Activated CD4-positive, alpha-beta T cell treated with anti-CD3 and anti-CD28 coated beads for 36 hours (primary cell): ENCODE data around the gene MRPL54. TPM values are rescaled to one million over a fixed set of nuclear protein-coding genes. Genes with fewer than 3 reads are reported as not detected.

Experiments
- ATAC-seq: fragments of 200-7000 bp; cut with Tn5 transposase; one replicate; pipeline ENCODE4 v1.10.0; 2021; ENCODE audit warnings: mild to moderate bottlenecking, moderate library complexity
- CTCF ChIA-PET: fragments of 350-600 bp; sonication (Branson Sonifier 250); formaldehyde crosslinking; loops from one replicate; lab custom pipeline; 2021; ENCODE audit warnings: antibody characterized with exemption; lab: Charles Lee
- POLR2A ChIA-PET: fragments of 350-600 bp; sonication (Branson Sonifier 250); formaldehyde crosslinking; loops from one replicate; lab custom pipeline; 2021; ENCODE audit warnings: antibody characterized with exemption, inconsistent platforms; lab: Charles Lee
- DNase-seq: peaks from one replicate; pipeline ENCODE4 v3.0.0-alpha.2; 2020
- H3K27ac Mint-ChIP-seq: one replicate; pipeline ENCODE4 v1.8.0; 2021; ENCODE audit warnings: mixed read lengths
- H3K27me3 Mint-ChIP-seq: one replicate; pipeline ENCODE4 v1.8.0; 2021; ENCODE audit warnings: mixed read lengths
- H3K36me3 Mint-ChIP-seq: one replicate; pipeline ENCODE4 v1.8.0; 2021; ENCODE audit warnings: low read depth, mixed read lengths
- H3K4me1 Mint-ChIP-seq: one replicate; pipeline ENCODE4 v1.8.0; 2021; ENCODE audit warnings: mixed read lengths
- H3K4me3 Mint-ChIP-seq: one replicate; pipeline ENCODE4 v1.8.0; 2021; ENCODE audit warnings: mild to moderate bottlenecking, moderate library complexity, mixed read lengths
- H3K9me3 Mint-ChIP-seq: one replicate; pipeline ENCODE4 v1.8.0; 2021; ENCODE audit warnings: low read depth, mixed read lengths
- intact Hi-C, 2 experiments: fragments of 100-400 bp; cut with DNase I in 1 of 2; cut with micrococcal nuclease in 1 of 2; formaldehyde crosslinking; loops; one replicate each; pipeline versions ENCODE4 v1.14.2 to v1.15.1; 2022 to 2024; cut with DNase I, micrococcal nuclease
- total RNA-seq, 2 experiments: library from RNA; stranded (reverse); gene quantifications; one replicate each; pipeline ENCODE4 v1.2.3, GENCODE V29; 2021

Gene MRPL54
- total RNA-seq, 2 experiments from 2014 or later = 54.8 to 63.9 TPM

DNA sequence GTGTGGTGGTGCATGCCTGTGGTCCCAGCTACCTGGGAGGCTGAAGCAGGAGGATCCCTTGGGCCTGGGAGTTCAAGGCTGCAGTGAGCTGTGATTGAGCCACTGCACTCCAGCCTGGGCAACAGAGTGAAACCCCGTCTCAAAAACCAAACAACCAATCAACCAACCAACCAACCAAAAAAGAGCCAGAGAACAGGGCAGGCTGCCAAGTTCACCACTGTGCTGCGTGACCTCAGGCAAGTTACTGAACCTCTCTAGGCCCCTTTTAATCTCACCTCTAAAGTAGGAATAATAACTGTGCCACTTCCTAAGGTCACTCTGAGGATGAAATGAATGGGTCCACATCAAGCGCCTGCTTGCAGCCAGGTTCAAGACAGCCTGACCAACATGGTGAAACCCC, 37.4 kb upstream of the MRPL54 start:
- Mint-ChIP-seq H3K9me3 (no peaks in the 10 kb centered on the region), H3K36me3 (no peaks in the 10 kb centered on the region), H3K27ac (no peak overlapping the region), H3K27me3 (peaks cover 4% of the 10 kb centered on the region), H3K4me1 (peaks cover 13% of the 10 kb centered on the region), H3K4me3 (no peak overlapping the region)
- no peak for DNase-seq
- no peak for ATAC-seq
- POLR2A ChIA-PET = no interaction called here
- CTCF ChIA-PET = interaction anchor here (0.7 kb wide), 1 partner anchor 257 kb away, joined by 4 read pairs; no protein-coding TSS in a partner anchor
- intact Hi-C loops = no loop called here

DNA sequence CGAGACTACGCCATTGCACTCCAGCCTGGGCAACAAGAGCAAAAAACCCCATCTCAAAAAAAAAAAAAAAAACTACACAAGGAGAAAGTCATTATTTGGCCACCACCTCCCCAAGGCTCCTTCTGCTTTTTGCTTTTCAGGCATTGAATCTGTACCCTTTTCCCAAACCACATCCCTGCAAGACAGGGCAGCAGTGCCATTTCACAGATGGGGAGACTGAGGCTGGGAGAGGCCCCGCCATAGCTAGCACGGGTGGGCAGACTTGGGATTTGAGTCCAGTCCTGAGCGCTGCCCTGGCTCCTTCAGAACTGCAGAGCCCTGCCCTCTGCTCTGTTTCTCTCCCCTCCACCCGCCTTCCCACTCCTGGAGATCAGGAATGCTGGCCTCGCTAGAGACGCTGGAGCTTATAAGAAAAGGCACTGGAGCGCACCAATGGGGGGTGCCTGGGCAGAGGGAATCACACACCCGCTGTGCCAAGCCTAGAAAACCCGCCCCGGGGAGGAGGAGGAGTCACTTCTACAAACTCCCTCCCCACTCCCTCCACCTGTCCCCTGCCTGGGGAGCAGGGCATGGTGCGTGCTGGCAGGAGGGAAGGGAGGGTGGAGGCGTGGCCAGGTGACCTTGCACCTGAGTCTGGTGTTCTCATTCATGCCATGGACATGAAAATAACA, 36.7 kb upstream of the MRPL54 start:
- POLR2A ChIA-PET = no interaction called here

DNA sequence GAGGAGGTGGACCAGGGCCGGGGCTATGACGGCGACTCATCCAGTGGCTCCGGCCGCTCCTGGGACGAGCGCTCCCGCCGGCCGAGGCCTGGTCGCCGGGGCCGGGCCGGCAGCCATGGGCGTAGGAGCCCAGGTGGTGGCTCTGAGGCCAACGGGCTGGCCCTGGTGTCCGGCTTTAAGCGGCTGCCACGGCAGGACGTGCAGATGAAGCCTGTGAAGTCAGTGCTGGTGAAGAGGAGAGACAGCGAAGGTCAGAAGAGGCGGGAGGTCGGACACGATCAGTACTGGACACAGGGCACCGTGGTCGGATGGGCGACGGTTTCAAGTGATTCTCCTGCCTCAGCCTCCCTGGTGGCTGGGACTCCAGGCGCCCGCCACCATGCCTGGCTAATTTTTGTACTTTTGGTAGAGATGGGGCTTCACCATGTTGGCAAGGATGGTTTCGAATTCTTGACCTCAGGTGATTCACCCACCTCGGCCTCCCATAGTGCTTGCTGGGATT, 32.0 kb upstream of the MRPL54 start:
- ChIA-PET POLR2A (no interaction called here), CTCF (interaction anchor here (0.6 to 1.2 kb wide), 2 partner anchors 92 to 184 kb away, joined by 3 to 4 read pairs; no protein-coding TSS in a partner anchor)
- no peaks in the 10 kb centered on the region for H3K36me3 Mint-ChIP-seq
- H3K4me1 Mint-ChIP-seq = peaks cover 3% of the 10 kb centered on the region
- ATAC-seq (no peak), DNase-seq (no peak)
- intact Hi-C loops = no loop called here
- no peak overlapping the region for H3K27ac Mint-ChIP-seq
- H3K4me3 Mint-ChIP-seq = no peak overlapping the region
- no peaks in the 10 kb centered on the region for H3K27me3 Mint-ChIP-seq
- no peaks in the 10 kb centered on the region for H3K9me3 Mint-ChIP-seq

More for the DNA sequence above, 36.7 kb upstream of the MRPL54 start:
- H3K27ac Mint-ChIP-seq = no peak overlapping the region
- no peak overlapping the region for H3K4me3 Mint-ChIP-seq
- H3K9me3 Mint-ChIP-seq = no peaks in the 10 kb centered on the region
- peaks cover 4% of the 10 kb centered on the region for H3K27me3 Mint-ChIP-seq
- CTCF ChIA-PET = no interaction called here
- peaks cover 13% of the 10 kb centered on the region for H3K4me1 Mint-ChIP-seq
- DNase-seq (no peak), ATAC-seq (no peak)
- no peaks in the 10 kb centered on the region for H3K36me3 Mint-ChIP-seq
- intact Hi-C loops = no loop called here

DNA sequence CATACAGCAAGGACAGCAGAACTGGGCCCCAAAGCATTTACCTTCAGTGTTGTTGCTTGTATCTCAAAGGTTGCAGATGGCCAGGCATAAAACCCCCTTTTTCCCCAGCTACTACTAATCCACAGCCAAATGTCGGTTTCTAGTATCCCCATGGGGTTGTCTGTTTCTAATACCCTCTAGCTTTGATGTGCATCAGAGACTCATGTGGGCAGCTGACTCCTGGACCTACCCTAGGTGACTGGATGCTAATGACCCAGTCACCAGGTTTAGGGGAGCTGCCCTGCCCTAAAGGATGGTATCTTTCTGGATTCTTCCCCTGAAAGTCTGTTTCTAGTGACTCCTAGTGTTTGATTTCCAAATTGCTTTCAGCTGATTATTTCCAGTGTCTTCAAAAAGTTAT, 30.4 kb upstream of the MRPL54 start:
- H3K4me3 Mint-ChIP-seq = no peak overlapping the region
- ChIA-PET POLR2A (interaction anchor here (0.6 kb wide), 1 partner anchor 17 kb away, joined by 4 read pairs; no protein-coding TSS in a partner anchor), CTCF (interaction anchor here (0.6 kb wide), 1 partner anchor 126 kb away, joined by 3 read pairs; no protein-coding TSS in a partner anchor)
- H3K4me1 Mint-ChIP-seq = peaks cover 3% of the 10 kb centered on the region
- ATAC-seq (no peak), DNase-seq (no peak)
- H3K9me3 Mint-ChIP-seq = no peaks in the 10 kb centered on the region
- H3K27ac Mint-ChIP-seq = no peak overlapping the region
- no peaks in the 10 kb centered on the region for H3K27me3 Mint-ChIP-seq
- H3K36me3 Mint-ChIP-seq = peaks cover 1% of the 10 kb centered on the region
- intact Hi-C loops = no loop called here

DNA sequence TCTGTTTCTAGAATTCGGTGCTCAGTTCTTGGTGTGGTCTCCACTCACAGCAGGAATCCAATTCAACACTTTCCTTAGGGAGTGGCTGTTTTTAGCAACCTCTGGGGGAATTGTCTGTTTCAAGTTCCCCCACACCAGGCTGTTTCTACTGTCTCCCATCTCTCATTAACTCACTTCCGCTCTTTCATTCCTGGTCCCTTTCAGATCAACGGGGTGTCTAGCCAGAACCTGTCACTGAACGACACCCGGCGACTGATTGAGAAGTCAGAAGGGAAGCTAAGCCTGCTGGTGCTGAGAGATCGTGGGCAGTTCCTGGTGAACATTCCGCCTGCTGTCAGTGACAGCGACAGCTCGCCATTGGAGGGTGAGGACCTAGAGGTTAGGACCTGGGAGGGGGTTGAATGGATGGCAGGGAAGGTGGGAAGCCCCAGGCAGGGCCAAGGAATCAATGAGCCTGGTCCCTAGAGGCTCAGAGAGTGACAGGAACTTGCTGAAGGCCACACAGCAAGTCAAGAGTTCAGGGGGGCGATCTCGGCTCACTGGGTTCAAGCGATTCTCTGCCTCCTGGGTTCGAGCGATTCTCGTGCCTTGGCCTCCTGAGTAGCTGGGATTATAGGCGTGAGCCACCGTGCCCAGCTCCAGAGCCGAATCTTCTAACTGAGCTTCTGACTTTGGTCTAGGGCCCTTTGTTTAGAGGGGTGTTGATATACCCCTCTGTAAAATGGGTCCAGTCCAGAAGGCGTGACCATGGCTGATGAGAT, 28.8 kb upstream of the MRPL54 start:
- Mint-ChIP-seq H3K4me1 (peaks cover 4% of the 10 kb centered on the region), H3K36me3 (peaks cover 1% of the 10 kb centered on the region), H3K4me3 (no peak overlapping the region), H3K27me3 (no peaks in the 10 kb centered on the region), H3K9me3 (no peaks in the 10 kb centered on the region), H3K27ac (no peak overlapping the region)
- CTCF ChIA-PET = interaction anchor here (0.6 kb wide), 1 partner anchor 443 kb away, joined by 3 read pairs; no protein-coding TSS in a partner anchor
- POLR2A ChIA-PET = no interaction called here
- ATAC-seq = no peak
- intact Hi-C loops = no loop called here
- no peak for DNase-seq

DNA sequence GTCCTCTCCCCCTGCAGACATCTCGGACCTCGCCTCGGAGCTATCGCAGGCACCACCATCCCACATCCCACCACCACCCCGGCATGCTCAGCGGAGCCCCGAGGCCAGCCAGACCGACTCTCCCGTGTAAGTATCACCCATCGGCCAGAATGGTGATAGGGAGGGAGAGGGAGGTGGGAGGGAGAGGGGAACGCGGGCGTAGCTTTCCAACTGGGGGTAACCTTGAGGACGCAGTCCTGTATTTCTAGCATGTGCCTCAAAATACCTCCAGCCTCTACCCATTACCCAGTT, 28.2 kb upstream of the MRPL54 start:
- no peak for DNase-seq
- Mint-ChIP-seq H3K4me1 (peaks cover 8% of the 10 kb centered on the region), H3K27me3 (no peaks in the 10 kb centered on the region), H3K36me3 (peaks cover 1% of the 10 kb centered on the region), H3K4me3 (no peak overlapping the region), H3K27ac (no peak overlapping the region), H3K9me3 (no peaks in the 10 kb centered on the region)
- intact Hi-C loops = no loop called here
- ChIA-PET POLR2A (interaction anchor here (0.7 kb wide), 1 partner anchor 37 kb away, joined by 3 read pairs; no protein-coding TSS in a partner anchor), CTCF (interaction anchor here (0.6 kb wide), 1 partner anchor 443 kb away, joined by 3 read pairs; no protein-coding TSS in a partner anchor)
- ATAC-seq = no peak

DNA sequence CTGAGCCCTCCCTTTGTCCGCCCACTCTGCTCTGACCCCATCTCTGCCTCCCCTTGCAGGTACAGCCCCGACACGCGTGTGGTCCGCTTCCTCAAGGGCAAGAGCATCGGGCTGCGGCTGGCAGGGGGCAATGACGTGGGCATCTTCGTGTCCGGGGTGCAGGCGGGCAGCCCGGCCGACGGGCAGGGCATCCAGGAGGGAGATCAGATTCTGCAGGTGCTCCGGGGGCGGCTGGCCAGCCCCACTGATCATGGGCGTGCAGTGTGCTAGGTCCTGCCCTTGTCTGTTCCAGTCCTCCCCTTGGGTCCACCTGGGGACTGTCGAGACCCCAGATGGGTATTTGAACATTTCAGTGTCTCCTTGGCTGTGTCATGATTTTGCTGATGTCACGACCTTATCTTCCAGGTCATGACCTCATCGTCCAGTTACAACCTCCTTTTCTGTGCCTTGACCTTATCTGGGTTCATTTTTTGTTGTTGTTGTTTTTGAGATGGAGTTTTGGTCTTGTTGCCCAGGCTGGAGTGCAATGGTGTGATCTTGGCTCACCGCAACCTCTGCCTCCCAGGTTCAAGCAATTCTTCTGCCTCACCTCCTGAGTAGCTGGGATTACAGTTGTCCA, 26.3 kb upstream of the MRPL54 start:
- H3K36me3 Mint-ChIP-seq = peaks cover 1% of the 10 kb centered on the region
- no peak overlapping the region for H3K4me3 Mint-ChIP-seq
- ATAC-seq = no peak
- H3K27me3 Mint-ChIP-seq = no peaks in the 10 kb centered on the region
- H3K27ac Mint-ChIP-seq = no peak overlapping the region
- no peak for DNase-seq
- intact Hi-C loops = no loop called here
- ChIA-PET POLR2A (interaction anchor here (0.6 kb wide), 1 partner anchor 109 kb away, joined by 5 read pairs; no protein-coding TSS in a partner anchor), CTCF (no interaction called here)
- no peaks in the 10 kb centered on the region for H3K9me3 Mint-ChIP-seq
- H3K4me1 Mint-ChIP-seq = peaks cover 14% of the 10 kb centered on the region

DNA sequence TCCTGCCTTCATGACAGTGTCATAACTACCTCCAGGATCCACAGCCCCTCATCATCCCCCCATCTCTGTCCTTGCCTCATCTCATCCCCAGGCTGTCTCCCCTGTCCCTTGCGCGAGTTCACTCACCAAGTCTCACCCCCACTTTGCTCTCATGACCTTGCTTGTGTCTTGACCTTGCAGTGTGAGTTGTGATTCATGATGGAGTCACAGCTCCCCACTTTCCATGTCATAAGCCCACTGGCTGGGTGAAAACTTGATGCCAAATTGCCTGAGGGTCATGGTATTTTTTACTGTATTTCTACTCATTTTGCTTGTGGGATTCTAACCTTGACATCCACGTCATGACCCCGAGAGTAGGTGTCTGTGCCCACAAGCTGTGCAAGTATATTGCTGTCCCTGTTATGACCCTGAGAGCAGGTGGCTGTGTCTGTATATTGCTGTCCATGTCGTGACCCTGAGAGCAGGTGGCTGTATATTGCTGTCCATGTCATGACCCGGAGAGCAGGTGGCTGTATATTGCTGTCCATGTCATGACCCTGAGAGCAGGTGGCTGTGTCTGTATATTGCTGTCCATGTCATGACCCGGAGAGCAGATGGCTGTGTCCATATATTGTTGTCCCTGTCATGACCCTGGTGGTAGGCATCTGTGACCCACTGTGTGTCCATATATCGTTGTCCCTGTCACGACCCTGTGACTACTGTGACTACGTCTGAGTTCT, 24.8 kb upstream of the MRPL54 start:
- intact Hi-C loops = no loop called here
- ATAC-seq (no peak), DNase-seq (no peak)
- peaks cover 14% of the 10 kb centered on the region for H3K4me1 Mint-ChIP-seq
- H3K36me3 Mint-ChIP-seq = peaks cover 1% of the 10 kb centered on the region
- H3K4me3 Mint-ChIP-seq = no peak overlapping the region
- ChIA-PET POLR2A (no interaction called here), CTCF (no interaction called here)
- H3K27me3 Mint-ChIP-seq = no peaks in the 10 kb centered on the region
- H3K27ac Mint-ChIP-seq = no peak overlapping the region
- H3K9me3 Mint-ChIP-seq = no peaks in the 10 kb centered on the region

DNA sequence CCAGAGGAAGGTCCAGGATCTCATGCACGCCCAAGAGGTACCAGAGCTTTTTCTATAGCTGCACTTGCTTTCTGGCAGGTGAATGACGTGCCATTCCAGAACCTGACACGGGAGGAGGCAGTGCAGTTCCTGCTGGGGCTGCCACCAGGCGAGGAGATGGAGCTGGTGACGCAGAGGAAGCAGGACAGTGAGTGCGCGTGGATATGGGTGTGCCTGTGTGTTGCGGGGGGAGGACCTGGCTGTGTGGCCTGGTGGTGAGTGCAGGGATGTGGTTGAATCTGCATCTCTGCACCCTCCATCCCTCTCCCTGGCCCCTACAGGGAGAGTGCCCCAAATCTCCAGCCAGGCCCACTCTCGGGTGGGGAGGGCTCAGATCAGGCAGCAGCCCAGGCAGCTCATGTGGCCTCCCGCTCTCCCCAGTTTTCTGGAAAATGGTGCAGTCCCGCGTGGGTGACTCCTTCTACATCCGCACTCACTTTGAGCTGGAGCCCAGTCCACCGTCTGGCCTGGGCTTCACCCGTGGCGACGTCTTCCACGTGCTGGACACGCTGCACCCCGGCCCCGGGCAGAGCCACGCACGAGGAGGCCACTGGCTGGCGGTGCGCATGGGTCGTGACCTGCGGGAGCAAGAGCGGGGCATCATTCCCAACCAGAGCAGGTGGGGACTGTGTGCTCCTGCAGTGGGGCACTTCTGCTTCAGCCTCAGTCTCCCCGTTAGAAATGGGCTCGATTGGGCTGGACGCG, 23.8 kb upstream of the MRPL54 start:
- intact Hi-C loops = no loop called here
- POLR2A ChIA-PET = no interaction called here
- Mint-ChIP-seq H3K9me3 (no peaks in the 10 kb centered on the region), H3K27me3 (no peaks in the 10 kb centered on the region), H3K27ac (no peak overlapping the region), H3K4me1 (peaks cover 14% of the 10 kb centered on the region), H3K4me3 (no peak overlapping the region), H3K36me3 (peaks cover 1% of the 10 kb centered on the region)
- ATAC-seq (no peak), DNase-seq (no peak)
- CTCF ChIA-PET = interaction anchor here (0.6 kb wide), 1 partner anchor 27 kb away, joined by 5 read pairs; no protein-coding TSS in a partner anchor

DNA sequence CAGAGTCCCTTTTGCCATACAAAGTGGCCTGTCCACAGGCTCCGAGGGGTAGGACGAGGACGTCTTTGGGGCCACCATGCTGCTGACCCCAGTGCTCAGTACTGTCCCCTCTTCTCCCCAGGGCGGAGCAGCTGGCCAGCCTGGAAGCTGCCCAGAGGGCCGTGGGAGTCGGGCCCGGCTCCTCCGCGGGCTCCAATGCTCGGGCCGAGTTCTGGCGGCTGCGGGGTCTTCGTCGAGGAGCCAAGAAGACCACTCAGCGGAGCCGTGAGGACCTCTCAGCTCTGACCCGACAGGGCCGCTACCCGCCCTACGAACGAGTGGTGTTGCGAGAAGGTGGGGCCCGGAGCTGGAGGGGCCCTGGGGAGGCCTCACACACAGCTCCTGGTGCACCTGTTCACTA, 22.1 kb upstream of the MRPL54 start:
- ATAC-seq = no peak
- Mint-ChIP-seq H3K27me3 (no peaks in the 10 kb centered on the region), H3K9me3 (no peaks in the 10 kb centered on the region), H3K4me1 (peaks cover 14% of the 10 kb centered on the region), H3K36me3 (peaks cover 1% of the 10 kb centered on the region), H3K4me3 (no peak overlapping the region), H3K27ac (no peak overlapping the region)
- ChIA-PET POLR2A (no interaction called here), CTCF (interaction anchor here (1.2 kb wide), 1 partner anchor 20 kb away, joined by 3 read pairs; no protein-coding TSS in a partner anchor)
- no peak for DNase-seq
- intact Hi-C loops = no loop called here
